CMK (cell line): ENCODE data around the gene MYL9.
"Not testable (repeated sequence)": the region's sequence is repeated elsewhere in the genome, so short reads cannot be mapped to it uniquely, and the experiment has no call there.

Experiments
- DNase-seq: peaks from one replicate; pipeline ENCODE4 v3.0.0-alpha.2; 2010; ENCODE audit warnings: low read depth

MYL9 gene

DNA sequence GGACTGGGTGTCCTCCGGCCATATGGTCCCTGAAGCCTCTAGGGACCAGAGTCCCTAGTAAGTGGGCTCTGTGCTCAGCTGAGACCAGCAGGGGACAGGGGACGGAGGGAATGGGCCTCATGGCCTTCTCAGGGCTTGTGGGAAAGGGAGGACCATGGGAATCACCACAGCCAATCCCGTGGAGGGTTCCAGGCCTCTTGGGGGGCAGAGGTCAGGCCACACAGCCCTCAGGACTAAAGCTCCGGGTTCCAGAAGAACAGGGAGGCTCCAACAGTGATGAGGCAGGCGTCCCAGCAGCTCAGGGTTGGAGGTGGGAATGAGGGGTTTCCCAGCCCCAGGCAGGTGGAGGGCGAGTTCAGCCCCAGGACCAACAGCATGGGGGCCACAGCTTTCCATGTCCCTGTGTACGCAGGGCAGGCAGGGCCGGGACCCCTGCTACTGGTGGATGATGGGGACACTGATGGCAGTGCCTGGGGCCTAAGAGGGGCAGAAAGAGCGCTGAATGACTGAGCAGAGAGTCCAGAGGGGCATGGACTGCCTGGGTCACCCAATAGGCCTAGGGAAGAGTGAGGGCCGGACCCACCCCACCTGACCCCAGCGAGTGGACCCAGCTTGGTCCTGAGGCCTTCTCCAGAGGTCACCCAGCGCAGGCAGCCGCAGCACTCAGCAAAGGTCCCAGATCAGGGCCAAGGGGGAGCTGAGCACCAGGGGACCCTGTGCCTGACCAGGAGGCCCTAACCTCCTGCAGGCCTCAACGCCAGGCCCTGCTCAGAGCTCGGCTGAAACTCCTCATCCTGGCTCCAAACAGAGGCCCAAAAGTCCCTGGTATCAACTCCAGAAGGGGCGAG is 8.8 kb downstream of the MYL9 start:
- no peak for DNase-seq

DNA sequence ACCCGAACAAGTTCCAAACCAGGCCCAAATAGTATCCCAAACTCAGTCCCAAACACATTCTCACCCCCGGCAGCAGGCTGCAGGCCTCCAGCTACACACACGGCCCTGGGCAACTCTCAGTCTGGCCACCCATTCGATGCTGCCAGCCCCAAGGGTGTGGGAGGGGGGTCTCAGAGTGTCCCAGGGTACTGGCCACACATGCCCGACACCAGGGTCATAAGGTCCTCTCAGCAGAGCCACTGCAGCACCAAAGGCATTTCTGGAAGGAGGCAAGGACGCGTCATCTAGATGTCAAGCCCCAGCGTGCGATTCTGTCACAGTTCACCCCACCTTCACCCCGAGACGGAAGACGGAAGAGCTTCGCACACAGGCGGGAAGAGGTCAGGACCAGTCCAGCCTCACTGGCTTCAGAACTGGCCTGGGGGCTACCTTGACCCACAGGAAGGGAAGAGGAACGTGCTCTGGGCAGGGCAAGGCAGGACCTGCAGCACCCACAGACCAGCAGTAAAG is 9.5 kb downstream of the MYL9 start:
- no peak for DNase-seq

DNA sequence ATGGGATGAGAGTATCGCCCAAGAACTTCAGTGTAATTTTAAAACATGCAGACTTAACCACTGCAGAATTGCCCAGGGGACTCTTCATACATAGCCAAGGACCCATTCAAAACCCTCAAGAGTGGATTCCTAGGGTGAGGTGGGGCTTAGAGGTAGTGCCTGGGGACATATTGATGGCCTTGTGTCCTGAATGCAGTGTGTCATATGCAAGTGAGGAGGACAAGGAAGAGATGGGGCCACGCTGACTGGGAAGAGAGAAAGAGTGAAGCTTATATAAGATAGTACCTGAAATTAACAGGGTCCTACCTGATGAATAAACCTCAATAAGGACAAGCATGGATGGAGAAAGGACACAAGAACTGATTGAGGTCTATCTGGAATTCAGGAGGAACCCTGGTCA is 13.9 kb downstream of the MYL9 start:
- no peak for DNase-seq

DNA sequence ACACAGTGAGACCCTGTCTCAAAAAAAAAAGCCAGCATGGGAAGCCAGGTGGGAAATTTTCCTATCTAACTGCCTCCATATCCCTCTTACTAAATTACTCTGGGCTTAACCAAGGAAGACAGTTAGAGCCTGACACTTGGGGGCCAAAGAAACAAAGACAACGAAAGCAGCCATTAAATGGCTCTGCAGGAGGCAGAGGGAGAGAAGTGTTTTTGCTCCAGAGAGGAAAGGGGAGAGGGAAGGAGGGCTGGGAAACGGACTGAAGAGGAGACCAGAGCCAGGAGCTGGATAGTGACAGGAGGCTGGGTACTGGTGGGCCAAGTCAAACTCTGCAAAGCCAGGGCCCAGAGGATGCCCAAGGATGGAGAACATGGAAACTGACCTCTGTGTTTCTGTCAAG is 21.4 kb downstream of the MYL9 start:
- no peak for DNase-seq

DNA sequence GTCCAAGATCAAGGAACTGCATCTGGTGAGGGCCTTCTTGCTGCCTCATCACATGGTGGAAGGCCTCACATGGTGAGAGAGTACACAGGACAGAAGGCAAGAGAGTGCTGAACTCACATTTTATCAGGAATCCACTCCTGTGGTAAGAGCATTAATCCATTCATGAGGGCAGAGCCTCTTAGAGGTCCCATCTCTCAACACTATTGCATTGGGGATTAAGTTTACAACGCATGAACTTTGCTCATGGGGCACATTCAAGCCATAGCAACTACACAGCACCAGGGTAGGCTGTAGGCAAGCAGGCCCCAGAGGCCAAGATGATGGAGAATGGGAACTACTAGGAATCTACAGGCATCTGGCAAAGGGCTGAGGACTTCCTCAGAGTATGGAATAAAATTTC is 22.1 kb downstream of the MYL9 start:
- DNase-seq = no peak

DNA sequence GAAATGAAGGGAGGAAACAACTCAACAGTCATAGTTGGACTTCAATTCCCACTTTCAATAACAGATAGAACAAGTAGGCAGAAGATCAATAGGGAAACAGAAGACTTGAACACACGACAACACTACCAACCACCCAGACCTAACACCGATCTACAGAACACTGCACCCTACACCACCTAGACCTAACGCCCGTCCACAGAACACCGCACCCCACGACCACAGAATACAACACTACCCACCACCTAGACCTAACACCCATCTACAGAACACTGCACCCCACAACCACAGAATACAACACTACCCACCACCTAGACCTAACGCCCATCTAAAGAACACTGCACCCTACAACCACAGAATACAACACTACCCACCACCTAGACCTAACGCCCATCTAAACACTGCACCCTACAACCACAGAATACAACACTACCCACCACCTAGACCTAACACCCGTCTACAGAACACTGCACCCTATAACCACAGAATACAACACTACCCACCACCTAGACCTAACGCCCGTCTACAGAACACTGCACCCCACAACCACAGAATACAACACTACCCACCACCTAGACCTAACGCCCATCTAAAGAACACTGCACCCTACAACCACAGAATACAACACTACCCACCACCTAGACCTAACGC is 22.9 kb downstream of the MYL9 start:
- not testable (repeated sequence) for DNase-seq

DNA sequence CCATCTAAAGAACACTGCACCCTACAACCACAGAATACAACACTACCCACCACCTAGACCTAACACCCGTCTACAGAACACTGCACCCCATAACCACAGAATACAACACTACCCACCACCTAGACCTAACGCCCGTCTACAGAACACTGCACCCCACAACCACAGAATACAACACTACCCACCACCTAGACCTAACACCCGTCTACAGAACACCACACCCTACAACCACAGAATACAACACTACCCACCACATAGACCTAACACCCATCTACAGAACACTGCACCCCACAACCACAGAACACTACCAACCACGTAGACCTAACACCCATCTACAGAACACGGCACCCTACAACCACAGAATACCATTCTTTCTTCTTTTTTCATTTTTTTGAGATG is 23.4 kb downstream of the MYL9 start:
- DNase-seq = not testable (repeated sequence)

DNA sequence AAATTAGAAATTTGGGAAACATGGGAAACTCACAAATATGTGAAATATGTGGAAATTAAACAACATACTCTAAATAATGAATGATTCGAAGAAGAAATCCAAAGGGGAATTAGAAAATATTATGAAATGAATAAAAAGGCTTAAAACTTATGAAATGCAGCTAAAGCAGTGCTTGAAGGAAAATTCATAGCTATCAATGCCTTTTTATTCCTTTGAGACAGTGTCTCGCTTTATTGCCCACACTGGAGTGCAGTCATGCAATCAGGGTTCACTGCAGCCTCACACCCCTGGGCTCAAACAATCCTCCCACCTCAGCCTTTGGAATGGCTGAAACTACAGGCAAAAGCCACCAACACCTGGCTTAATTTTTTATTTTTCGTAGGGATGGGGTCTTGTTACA is 24.2 kb downstream of the MYL9 start:
- DNase-seq = no peak

DNA sequence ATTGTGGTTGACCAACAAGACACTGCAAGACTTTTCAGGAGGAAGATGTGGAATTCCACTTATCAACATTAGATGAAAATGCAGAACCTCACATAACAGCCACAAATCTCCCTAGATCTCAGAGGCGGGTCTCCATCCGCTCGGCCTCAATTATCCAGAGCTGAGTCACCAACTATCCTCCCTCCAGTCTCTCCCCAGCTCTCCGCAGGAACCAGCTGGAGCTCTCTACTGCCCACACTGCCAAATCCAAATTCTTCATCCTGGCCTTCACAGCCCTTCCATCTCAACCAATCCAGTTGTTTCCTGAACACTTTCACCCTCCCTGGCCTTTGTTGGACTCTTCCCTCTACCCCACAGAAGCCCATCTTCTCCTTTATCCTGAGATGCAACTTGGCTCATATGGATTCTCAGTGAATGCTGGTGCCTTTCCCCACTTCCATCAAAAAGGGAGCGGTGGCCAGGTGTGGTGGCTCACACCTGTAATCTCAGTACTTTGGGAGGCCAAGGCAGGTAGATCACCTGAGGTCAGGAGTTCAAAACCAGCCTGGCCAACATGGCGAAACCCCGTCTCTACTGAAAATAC is 28.6 kb downstream of the MYL9 start:
- no peak for DNase-seq

DNA sequence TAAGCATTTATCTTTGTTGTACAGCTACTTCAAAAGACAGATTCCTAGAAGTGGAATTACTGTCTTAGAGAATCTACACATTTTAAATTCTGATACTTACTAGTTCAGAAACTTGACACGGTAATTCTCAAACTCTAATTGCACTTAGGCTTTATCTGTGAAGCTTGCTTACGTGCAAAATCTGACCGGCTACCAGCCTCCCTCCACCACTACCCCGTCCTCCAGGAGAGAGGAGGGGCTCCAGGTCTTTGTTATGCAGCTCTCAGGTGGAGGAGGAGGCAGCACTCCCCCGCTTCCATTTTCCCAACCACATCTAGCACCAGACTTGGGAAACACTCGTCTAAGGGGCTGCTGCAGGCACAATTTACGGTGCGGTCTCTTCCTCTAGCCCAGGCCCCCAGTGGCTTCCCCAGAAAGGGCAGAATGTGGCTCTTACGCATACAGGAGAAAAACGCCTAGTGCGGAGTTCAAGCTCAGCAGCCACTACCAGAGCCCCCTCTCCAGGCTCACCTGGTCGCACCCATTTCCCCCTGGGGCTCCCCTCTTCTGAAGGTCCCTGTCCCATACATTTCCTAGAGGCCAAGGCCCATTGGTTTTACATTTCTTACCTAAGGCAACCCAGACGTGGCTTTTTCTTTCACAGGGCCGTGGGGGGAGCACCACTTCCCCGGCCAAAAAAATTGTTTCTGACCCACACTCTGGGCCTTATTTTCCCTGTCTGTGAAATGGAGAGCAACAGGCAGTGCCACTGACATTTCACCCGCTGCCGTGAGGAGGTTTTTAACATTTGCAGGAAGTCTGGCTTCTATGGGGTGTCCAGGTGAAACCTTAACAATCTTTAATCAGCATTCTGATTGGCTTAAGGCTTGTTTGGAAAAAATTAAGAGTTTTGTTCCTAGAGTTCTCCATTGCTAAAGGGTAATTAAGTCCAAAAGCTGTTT is 30.5 kb downstream of the MYL9 start:
- peak; percentile 72 for DNase-seq

DNA sequence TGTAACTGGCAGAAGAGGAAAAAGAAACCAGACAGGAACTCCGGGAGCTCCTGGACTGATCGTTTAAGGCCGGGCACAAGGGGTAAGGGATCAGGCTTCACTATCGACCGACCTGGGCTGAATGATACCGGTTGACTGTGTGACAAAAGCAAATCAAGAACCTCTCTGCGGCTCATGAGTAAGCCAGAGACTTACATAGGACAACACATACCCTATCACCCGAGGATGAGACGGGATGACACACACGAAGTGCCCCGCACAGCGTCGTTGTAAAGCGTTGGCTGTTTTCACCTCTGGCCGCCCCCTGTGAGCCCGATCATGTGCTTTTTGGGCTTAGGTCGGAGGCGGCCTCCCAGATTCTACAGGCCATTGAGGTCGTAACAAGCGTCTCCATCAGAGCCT is 31.4 kb downstream of the MYL9 start:
- DNase-seq = peak; percentile 33

DNA sequence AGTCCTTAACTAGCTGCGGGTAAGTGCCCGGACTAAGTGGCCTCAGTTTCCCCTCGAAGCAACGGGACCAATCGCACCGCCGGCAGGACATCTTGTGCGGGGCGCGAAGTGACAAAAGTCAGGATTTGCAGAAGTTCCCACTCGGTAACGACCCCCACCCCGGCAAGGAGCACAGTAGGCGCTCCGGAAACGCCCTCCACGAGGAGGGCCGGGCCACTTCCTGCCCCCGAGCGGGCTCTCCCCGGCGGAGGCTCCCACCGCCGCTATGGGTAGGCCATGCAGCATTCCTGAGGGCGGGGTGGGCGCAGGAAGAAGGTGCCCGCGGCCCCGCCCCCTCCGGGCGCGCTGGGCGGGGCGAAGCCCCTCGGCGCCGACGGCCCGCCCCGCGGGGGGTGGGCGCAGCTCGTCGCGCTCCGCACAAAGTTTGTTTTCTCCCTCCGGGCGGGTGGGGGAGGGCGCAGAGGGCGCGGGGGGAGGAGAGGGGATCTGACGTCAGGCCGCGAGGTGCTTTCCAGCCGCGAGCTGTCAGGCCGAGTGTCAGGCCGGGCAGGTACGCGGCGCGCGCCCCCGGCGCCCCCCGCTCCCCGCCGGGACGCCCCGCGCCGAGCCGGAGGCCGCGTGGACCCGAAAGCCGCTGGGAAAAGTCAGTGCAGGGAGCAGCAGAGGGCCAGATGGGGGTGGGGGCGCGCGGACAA is 31.9 kb downstream of the MYL9 start, which contains the start of gene TGIF2:
TGIF2 (plus strand) TSS at position 495 of the 695 bp plus-strand sequence. CDS start 5,178 bp downstream, outside the sequence.
- DNase-seq = peak; percentile 78

DNA sequence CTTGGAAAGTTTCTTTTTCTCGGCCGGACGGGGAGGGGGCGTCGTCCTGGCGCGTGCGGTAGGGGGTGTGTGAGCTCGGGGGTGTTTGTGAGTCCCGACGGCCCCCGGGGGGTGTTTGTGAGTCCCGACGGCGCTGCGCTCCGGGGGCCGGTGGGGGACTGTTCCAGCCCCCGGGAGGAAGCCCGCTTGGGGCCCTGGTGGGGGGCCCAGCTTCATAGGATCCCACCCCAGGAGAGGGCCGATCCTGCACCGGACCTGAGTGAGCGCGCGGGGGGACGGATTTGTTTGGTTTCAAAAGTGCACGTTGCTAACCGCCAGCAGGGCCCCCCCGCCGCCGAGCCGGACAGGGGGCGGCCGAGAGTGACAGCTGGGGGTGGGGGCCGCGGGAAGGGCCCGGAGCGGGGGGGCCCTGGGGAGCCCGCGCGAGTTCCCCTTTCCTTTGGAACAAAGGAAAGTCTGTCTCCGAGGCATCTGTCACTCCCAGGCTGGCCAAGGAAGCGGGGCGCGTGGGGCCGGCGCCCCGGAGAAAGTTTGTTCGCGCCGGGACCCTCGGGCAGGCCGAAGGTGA is 32.6 kb downstream of the MYL9 start:
- no peak for DNase-seq

DNA sequence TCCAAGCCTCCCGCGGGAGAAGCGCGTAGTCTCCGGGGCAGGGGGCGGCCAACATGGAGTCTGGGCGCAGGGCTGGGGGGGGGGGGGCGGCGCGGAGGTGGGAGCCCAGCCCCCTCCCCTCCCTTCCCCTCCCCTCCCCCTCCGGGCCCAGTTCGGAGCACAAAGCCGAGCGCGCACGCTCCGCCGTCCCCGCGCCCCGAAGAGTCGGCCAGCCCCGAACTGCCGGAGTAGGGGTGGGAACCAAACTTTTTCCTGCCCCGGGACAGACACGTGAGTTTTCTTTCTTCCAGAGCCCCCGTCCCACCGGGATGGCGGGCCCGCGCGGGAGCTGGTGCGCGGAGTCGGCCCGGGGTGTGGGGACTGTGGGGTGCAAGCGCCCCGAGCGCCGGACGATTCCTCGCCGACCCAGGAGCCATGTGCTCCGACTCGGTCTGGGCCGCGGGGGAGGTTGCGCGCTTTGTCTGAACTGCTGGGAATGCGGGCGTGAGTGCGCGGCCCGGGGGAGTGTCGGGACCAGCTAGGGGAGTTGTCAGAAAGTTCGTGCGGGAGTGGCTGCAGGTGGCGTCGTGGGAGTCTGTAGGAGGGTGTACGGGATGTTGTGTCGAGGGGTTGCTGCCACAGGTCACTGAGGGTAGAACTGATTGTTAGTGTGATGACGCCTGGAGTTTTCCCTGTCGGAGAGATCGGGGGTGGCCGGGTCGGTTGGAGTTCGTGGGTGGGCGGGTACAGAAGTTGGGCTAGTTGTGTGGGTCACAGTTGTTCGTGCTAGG is 33.2 kb downstream of the MYL9 start:
- peak; percentile 49 for DNase-seq

DNA sequence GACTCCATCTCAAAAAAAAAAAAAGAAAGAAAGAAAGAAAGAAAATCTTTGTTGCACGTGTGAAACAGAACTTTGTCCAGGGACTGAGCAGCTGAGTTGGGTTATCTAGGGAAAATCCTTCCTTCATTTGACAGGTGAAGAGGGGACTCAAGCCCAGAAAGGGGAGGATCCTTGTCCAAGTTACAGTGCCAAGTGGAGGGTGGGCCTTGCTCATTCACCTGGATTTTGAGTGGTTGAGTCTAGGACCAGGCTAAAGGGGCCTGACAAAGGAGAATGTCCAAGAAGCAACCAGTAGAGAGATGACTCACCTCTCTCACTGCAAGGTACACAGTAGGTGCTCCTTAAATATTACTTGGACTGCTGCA is 34.7 kb downstream of the MYL9 start:
- DNase-seq = no peak

DNA sequence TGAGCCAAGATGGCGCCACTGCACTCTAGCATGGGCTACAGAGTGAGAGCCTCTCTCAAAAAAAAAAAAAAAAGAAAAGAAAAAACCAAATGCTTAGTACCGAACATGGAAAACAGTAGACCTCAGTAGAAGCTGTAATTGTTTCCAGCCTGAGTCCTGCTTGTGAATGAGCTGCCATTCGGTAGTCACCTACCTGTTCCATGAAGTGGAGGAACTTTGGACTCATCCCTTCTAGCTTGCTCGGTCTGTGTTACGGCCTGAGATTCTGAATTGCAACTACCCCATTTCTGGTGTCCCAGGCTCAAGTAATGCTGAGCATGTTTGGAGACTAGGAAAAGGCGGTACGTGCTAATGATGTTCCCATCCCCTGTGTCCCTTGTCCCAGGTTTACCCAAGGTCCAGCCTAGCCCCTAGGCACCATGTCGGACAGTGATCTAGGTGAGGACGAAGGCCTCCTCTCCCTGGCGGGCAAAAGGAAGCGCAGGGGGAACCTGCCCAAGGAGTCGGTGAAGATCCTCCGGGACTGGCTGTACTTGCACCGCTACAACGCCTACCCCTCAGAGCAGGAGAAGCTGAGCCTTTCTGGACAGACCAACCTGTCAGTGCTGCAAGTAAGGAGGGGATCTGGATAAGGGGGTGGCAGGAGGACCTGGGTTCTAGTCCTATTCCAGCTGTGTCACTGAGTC is 37.2 kb downstream of the MYL9 start:
- no peak for DNase-seq

DNA sequence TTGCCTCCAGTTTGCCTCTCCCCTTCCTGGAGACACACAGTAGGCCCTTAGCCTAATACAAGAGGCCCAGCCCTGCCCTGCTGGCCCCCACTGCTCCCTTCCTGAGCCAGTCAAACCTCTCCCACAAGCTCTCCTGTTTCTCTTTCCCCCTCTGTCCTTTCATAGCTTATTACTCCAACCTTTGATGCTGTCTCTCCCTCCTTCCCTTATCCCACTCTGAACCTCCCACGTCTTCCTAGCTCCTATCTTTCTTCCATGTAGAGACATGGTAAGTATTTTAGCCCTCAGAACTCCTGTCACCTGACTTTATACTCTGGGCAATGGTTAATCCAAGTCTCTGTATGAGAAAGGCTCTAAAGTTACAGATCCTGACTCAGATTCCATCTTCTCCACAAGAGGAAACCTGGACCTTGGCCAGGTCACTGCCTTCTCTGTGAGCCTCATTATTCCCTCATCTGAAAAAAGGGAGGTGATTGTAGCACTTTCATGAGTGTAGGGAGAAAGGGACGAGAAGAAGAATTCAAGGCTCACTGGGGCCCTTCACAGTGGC is 38.8 kb downstream of the MYL9 start:
- DNase-seq = no peak

DNA sequence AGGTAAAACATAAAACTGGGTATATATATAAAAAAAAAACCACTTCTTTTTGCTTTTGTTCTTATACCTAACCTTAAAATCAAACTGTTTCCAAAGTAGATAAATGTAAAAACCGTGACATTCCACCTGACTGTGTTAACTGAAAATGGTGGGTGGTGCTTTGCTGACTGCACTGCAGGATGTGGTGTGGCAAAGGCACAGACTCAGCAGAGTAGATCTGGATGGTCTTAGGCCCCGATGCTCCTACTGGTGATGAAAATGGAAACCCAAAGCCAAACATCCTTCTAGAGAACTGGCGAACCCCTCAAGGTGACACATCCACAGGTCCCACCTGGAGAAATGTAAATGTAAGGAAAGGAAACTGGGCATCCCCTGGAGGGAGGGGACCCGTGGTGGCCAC is 41.0 kb downstream of the MYL9 start:
- DNase-seq = no peak

DNA sequence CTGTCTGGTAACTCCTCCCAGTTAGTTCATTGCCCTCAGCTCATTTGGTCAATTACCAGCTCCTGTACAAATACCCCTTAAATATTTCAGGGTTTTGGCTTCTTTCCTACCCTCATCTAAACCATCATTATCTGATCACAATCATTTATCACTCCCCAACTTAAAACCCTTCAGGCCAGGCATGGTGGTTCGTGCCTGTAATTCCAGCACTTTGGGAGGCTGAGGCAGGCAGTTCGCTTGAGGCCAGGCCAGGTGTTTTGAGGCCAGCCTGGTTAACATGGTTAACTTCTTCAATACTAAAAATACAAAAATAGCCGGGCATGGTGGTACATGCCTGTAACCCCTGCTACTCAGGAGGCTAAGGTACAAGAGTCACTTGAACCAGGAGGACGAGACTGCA is 41.5 kb downstream of the MYL9 start:
- DNase-seq = no peak
